ENCODE data around the gene ADNP2. TPM values are rescaled to one million over a fixed set of nuclear protein-coding genes. Genes with fewer than 3 reads are reported as not detected.

The ADNP2 gene
- total RNA-seq, 1 experiment from 2014 or later = 40.5 TPM

GRCh38 chr18:80107426-80107825 lies 1.6 kb upstream of the ADNP2 start:
- CTCF ChIA-PET = no interaction called here
- ATAC-seq (no peak), DNase-seq (ENCODE audit: low read depth, low spot score) (no peak)
- no peaks in the 10 kb centered on the region for H3K36me3 ChIP-seq (ENCODE audit: control insufficient read depth, insufficient read depth, low read length)
- H3K9me3 ChIP-seq (ENCODE audit: control insufficient read depth, insufficient read depth, low read depth, low read length) = no peaks in the 10 kb centered on the region
- intact Hi-C loops (cut with micrococcal nuclease; ENCODE audit: unreplicated experiment) = no loop called here
- POLR2A ChIA-PET = no interaction called here
- TF ChIP-seq SIN3A (IDR thresholded peaks at IDR 0.05; ENCODE audit: borderline replicate concordance, insufficient read depth, low read depth, low read length) (no peak), TCF7L2 (IDR thresholded peaks at IDR 0.05; ENCODE audit: low read depth, low read length) (no peak), POLR2AphosphoS5 (IDR thresholded peaks at IDR 0.05; ENCODE audit: low read depth, low read length) (no peak)
- TF ChIP-seq, protein P1, sequence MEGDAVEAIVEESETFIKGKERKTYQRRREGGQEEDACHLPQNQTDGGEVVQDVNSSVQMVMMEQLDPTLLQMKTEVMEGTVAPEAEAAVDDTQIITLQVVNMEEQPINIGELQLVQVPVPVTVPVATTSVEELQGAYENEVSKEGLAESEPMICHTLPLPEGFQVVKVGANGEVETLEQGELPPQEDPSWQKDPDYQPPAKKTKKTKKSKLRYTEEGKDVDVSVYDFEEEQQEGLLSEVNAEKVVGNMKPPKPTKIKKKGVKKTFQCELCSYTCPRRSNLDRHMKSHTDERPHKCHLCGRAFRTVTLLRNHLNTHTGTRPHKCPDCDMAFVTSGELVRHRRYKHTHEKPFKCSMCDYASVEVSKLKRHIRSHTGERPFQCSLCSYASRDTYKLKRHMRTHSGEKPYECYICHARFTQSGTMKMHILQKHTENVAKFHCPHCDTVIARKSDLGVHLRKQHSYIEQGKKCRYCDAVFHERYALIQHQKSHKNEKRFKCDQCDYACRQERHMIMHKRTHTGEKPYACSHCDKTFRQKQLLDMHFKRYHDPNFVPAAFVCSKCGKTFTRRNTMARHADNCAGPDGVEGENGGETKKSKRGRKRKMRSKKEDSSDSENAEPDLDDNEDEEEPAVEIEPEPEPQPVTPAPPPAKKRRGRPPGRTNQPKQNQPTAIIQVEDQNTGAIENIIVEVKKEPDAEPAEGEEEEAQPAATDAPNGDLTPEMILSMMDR (IDR thresholded peaks at IDR 0.05) = no peak
- no peak overlapping the region for H3K4me3 ChIP-seq (ENCODE audit: low read depth in 2 of 2, low read length in 2 of 2)
- no peak overlapping the region for H3K27ac ChIP-seq (ENCODE audit: low read length)
- no peaks in the 10 kb centered on the region for H3K27me3 ChIP-seq (ENCODE audit: control insufficient read depth, insufficient read depth, low read length)
- no TSS peak for BruUV-seq (replicated peaks)
- H3K4me1 ChIP-seq (ENCODE audit: control insufficient read depth, insufficient read depth, low read length) = peaks cover 16% of the 10 kb centered on the region
- in situ Hi-C loops (cut with HindIII; ENCODE audit: low pct_unique_long_range_greater_than_20kb, low sequenced_read_pairs) = no loop called here

DNA sequence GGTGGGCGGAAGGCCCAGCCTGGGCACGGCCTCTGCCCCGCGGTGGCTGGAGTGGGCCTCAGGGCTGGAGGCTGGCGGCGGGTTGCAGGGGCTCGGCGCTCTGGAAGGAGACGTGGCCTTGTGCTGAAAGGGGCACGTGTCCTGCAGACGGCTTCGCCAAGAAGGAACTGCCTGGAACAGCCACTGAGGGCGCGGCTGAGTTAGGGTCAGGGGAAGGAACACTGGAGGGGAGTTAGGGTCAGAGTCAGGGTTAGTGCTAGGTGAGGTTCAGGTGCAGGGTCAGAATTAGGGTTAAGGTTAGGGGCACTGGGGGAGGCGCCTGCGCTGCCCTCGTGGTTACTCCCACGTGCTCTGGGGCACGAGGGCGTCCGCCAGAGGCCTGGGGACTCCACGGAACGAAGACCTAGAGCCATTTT lies 933 bp upstream of the ADNP2 start:
- no peak for ATAC-seq
- Histone ChIP-seq H3K27me3 (ENCODE audit: control insufficient read depth, insufficient read depth, low read length) (no peaks in the 10 kb centered on the region), H3K36me3 (ENCODE audit: control insufficient read depth, insufficient read depth, low read length) (no peaks in the 10 kb centered on the region), H3K27ac (ENCODE audit: low read length) (peak overlapping the region; percentile 83; the same call in 1 of the 2 replicates), H3K4me3 (ENCODE audit: low read depth in 2 of 2, low read length in 2 of 2) (no peak overlapping the region), H3K4me1 (ENCODE audit: control insufficient read depth, insufficient read depth, low read length) (peaks cover 22% of the 10 kb centered on the region), H3K9me3 (ENCODE audit: control insufficient read depth, insufficient read depth, low read depth, low read length) (no peaks in the 10 kb centered on the region)
- ChIA-PET POLR2A (no interaction called here), CTCF (no interaction called here)
- no peak for DNase-seq (ENCODE audit: low read depth, low spot score)
- BruUV-seq (replicated peaks) = no TSS peak
- no peak for TF ChIP-seq SIN3A (IDR thresholded peaks at IDR 0.05; ENCODE audit: borderline replicate concordance, insufficient read depth, low read depth, low read length)
- TF ChIP-seq, protein P1 (IDR thresholded peaks at IDR 0.05) = no peak
- no peak for TF ChIP-seq TCF7L2 (IDR thresholded peaks at IDR 0.05; ENCODE audit: low read depth, low read length)
- TF ChIP-seq POLR2AphosphoS5 (IDR thresholded peaks at IDR 0.05; ENCODE audit: low read depth, low read length) = no peak
- TF ChIP-seq, protein P2, sequence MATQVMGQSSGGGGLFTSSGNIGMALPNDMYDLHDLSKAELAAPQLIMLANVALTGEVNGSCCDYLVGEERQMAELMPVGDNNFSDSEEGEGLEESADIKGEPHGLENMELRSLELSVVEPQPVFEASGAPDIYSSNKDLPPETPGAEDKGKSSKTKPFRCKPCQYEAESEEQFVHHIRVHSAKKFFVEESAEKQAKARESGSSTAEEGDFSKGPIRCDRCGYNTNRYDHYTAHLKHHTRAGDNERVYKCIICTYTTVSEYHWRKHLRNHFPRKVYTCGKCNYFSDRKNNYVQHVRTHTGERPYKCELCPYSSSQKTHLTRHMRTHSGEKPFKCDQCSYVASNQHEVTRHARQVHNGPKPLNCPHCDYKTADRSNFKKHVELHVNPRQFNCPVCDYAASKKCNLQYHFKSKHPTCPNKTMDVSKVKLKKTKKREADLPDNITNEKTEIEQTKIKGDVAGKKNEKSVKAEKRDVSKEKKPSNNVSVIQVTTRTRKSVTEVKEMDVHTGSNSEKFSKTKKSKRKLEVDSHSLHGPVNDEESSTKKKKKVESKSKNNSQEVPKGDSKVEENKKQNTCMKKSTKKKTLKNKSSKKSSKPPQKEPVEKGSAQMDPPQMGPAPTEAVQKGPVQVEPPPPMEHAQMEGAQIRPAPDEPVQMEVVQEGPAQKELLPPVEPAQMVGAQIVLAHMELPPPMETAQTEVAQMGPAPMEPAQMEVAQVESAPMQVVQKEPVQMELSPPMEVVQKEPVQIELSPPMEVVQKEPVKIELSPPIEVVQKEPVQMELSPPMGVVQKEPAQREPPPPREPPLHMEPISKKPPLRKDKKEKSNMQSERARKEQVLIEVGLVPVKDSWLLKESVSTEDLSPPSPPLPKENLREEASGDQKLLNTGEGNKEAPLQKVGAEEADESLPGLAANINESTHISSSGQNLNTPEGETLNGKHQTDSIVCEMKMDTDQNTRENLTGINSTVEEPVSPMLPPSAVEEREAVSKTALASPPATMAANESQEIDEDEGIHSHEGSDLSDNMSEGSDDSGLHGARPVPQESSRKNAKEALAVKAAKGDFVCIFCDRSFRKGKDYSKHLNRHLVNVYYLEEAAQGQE (IDR thresholded peaks at IDR 0.05; ENCODE audit: insufficient read depth in 1 of 2, low read depth in 2 of 2, low read length in 1 of 2) = no peak
- intact Hi-C loops (cut with micrococcal nuclease; ENCODE audit: unreplicated experiment) (no loop called here), in situ Hi-C loops (cut with HindIII; ENCODE audit: low pct_unique_long_range_greater_than_20kb, low sequenced_read_pairs) (no loop called here)
